ENCODE measurements around the gene NACA2. TPM values are rescaled to one million over a fixed set of nuclear protein-coding genes. Genes with fewer than 3 reads are reported as not detected.

The NACA2 gene
- total RNA-seq, 6 experiments from 2014 or later, result not detected

DNA sequence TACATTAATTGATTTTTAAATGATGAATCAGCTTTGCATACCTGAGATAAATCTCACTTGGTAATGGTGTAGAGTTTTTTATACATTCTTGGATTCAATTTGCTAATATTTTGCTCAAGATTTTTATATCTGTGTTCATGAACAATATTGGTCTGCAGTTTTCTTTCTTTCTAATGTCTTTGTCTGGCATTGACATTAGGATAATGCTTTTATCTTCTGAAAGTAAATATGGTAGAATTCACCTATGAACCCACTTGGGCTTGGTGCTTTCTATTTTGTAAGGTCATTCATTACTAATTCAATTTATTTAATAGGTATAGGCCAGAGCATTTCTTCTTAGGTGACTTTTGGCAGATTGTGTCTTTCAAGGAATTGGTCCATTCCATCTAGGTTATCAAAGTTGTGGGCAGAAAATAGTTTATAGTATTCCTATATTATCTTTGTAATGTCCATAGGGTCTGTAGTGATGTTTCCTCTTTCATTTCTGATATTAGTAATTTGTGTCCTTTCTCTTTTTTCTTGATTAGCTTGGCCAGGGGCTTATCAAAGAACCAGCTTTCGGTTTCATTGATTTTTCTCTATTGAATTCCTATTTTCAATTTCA, 45.6 kb downstream of the NACA2 start:
- Histone ChIP-seq H3K9me3 (no peaks in the 10 kb centered on the region), H3K27ac (no peak overlapping the region), H3K4me3 (no peak overlapping the region), H3K27me3 (no peaks in the 10 kb centered on the region), H3K36me3 (no peaks in the 10 kb centered on the region), H3K4me1 (no peaks in the 10 kb centered on the region)
- no peak for TF ChIP-seq POLR2A (IDR thresholded peaks at IDR 0.05)
- TF ChIP-seq, protein P1, sequence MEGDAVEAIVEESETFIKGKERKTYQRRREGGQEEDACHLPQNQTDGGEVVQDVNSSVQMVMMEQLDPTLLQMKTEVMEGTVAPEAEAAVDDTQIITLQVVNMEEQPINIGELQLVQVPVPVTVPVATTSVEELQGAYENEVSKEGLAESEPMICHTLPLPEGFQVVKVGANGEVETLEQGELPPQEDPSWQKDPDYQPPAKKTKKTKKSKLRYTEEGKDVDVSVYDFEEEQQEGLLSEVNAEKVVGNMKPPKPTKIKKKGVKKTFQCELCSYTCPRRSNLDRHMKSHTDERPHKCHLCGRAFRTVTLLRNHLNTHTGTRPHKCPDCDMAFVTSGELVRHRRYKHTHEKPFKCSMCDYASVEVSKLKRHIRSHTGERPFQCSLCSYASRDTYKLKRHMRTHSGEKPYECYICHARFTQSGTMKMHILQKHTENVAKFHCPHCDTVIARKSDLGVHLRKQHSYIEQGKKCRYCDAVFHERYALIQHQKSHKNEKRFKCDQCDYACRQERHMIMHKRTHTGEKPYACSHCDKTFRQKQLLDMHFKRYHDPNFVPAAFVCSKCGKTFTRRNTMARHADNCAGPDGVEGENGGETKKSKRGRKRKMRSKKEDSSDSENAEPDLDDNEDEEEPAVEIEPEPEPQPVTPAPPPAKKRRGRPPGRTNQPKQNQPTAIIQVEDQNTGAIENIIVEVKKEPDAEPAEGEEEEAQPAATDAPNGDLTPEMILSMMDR (IDR thresholded peaks at IDR 0.05), result no peak
- 63% methylated on average over 1 of the region's 1 CpG for WGBS (ENCODE audit: insufficient coverage, low coverage, low lambda C conversion rate, missing lambda C conversion rate)
- intact Hi-C loops (cut with DNase I), result no loop called here
- ATAC-seq (no peak), DNase-seq (no peak)

DNA sequence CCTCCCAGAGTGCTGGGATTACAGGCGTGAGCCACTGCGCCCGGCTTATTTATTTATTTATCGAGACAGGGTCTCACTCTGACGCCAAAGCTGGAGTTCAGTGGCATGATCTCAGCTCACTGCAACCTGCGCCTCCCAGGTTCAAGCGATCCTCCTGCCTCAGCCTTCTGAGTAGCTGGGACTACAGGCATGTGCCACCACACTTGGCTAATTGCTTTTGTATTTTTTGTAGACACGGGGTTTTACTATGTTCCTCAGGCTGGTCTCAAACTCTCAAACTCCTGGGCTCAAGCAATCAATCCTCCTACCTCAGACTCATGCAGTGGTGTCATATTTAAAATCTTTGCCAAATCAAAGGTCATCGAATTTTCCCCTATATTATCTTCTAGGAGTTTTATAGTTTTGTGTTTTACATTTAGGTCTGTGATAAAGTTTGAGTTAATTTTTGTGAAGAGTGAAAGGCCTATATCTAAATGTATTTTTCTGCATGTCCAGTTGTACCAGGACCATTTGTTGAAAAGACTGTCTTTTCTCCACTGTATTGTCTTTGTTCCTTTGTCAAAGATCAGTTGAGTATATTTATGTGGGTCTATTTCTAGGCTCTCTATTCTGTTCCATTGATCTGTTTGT, 47.1 kb downstream of the NACA2 start:
- no peaks in the 10 kb centered on the region for H3K9me3 ChIP-seq
- no peaks in the 10 kb centered on the region for H3K27me3 ChIP-seq
- H3K4me3 ChIP-seq, result no peak overlapping the region
- DNase-seq, result no peak
- H3K27ac ChIP-seq, result no peak overlapping the region
- intact Hi-C loops (cut with DNase I), result no loop called here
- TF ChIP-seq POLR2A (IDR thresholded peaks at IDR 0.05), result no peak
- TF ChIP-seq, protein P1 (IDR thresholded peaks at IDR 0.05), result no peak
- no peaks in the 10 kb centered on the region for H3K4me1 ChIP-seq
- no peak for ATAC-seq
- H3K36me3 ChIP-seq, result no peaks in the 10 kb centered on the region
- whole genome bisulfite sequencing (ENCODE audit: insufficient coverage, low coverage, low lambda C conversion rate, missing lambda C conversion rate), result 73% methylated on average over 1 of the region's 9 CpGs

DNA sequence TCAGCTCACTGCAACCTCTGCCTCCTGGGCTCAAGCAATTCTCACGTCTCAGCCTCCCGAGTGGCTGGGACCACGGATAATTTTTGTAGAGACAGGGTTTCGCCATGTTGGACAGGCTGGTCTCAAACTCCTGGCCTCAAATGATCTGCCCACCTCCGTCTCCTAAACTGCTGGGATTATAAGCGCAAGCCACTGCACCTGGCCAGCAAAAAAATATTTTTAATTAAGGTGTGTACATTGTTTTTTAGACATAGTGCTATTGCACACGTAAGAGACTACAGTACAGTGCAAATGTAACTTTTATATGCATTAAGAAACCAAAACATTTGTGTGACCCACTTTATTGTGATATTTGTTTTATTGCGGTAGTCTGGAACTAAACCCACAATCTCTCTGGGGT, 49.0 kb downstream of the NACA2 start:
- Histone ChIP-seq H3K27ac (no peak overlapping the region), H3K36me3 (no peaks in the 10 kb centered on the region), H3K9me3 (no peaks in the 10 kb centered on the region), H3K27me3 (no peaks in the 10 kb centered on the region), H3K4me3 (no peak overlapping the region), H3K4me1 (no peaks in the 10 kb centered on the region)
- TF ChIP-seq, protein P1 (IDR thresholded peaks at IDR 0.05), result no peak
- TF ChIP-seq POLR2A (IDR thresholded peaks at IDR 0.05), result no peak
- WGBS (ENCODE audit: insufficient coverage, low coverage, low lambda C conversion rate, missing lambda C conversion rate), result 76% methylated on average over 6 of the region's 8 CpGs
- intact Hi-C loops (cut with DNase I), result no loop called here
- no peak for DNase-seq
- ATAC-seq, result no peak

DNA sequence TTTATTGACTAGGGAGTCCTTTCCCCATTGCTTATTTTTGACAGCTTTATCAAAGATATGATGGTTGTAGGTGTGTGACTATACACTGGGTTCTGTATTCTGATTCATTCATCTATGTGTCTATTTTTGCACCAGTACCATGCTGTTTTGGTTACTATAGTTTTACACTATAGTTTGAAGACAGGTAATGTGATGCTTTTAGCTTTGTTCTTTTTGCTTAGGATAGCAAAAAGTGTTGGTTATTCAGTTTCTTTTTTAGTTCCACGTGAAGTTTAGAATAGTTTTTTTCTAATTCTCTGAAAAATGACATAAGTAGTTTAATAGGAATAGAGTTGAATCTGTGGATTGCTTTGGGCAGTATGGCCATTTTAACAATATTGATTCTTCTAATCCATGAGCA, 50.1 kb downstream of the NACA2 start:
- H3K27me3 ChIP-seq, result no peaks in the 10 kb centered on the region
- intact Hi-C loops (cut with DNase I), result no loop called here
- 55% methylated on average over 1 of the region's 1 CpG for WGBS (ENCODE audit: insufficient coverage, low coverage, low lambda C conversion rate, missing lambda C conversion rate)
- no peaks in the 10 kb centered on the region for H3K9me3 ChIP-seq
- TF ChIP-seq POLR2A (IDR thresholded peaks at IDR 0.05), result no peak
- TF ChIP-seq, protein P1 (IDR thresholded peaks at IDR 0.05), result no peak
- no peak overlapping the region for H3K27ac ChIP-seq
- H3K36me3 ChIP-seq, result no peaks in the 10 kb centered on the region
- H3K4me1 ChIP-seq, result no peaks in the 10 kb centered on the region
- H3K4me3 ChIP-seq, result no peak overlapping the region
- ATAC-seq (no peak), DNase-seq (no peak)

Other genes starting within 250 kb of the NACA2 start
- 1 to 10 TPM; 1.9 to 4.4 (median 2.7) TPM for gene TBX2, start 191.4 kb downstream of the NACA2 start, total RNA-seq
- not detected for gene TBX4, start 138.8 kb downstream of the NACA2 start, total RNA-seq